ENCODE measurements around the gene RNH1. TPM values are rescaled to one million over a fixed set of nuclear protein-coding genes. Genes with fewer than 3 reads are reported as not detected.
"Not testable (repeated sequence)": the region's sequence is repeated elsewhere in the genome, so short reads cannot be mapped to it uniquely, and the experiment has no call there.

RNH1 gene
- total RNA-seq, 1 experiment from 2014 or later, result 147 TPM

DNA sequence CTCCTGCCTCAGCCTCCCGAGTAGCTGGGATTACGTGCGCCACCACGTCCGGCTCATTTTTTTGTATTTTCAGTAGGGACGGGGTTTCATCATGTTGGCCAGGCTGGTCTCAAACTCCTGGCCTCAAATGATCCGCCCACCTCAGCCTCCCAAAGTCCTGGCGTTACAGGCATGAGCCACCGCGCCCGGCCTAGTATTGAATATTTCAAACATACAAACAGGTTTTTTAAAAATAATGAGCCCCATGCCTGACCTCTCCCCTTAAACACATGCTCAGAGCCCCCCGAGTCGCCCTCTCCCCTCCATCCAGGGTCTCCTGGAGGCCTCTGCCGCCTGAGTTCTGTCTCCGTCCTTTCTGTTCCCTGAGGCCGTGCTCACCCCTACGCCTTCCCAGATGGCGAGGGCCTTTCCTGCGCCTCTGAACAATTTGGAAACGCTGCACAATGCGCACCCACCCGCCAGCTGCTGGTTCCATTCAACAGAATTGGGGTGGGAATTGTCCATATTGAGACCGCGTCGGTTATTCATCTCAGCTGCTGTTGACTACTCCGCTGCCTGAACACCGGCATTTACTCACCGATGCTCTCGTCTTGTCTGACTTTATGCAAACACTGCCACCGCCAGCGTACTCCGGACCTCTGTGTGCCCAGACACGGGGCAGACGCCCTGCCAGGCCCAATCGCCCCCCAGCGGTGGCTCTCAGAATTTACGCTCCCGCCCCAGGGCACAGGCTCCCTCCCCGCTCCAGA lies 13.6 kb upstream of the RNH1 start:
- peak; percentile 48 for DNase-seq (ENCODE audit: low read depth)

GRCh38 chr11:518463-519202 lies 11.6 kb upstream of the RNH1 start:
- DNase-seq (ENCODE audit: low read depth), result peak; percentile 95

DNA sequence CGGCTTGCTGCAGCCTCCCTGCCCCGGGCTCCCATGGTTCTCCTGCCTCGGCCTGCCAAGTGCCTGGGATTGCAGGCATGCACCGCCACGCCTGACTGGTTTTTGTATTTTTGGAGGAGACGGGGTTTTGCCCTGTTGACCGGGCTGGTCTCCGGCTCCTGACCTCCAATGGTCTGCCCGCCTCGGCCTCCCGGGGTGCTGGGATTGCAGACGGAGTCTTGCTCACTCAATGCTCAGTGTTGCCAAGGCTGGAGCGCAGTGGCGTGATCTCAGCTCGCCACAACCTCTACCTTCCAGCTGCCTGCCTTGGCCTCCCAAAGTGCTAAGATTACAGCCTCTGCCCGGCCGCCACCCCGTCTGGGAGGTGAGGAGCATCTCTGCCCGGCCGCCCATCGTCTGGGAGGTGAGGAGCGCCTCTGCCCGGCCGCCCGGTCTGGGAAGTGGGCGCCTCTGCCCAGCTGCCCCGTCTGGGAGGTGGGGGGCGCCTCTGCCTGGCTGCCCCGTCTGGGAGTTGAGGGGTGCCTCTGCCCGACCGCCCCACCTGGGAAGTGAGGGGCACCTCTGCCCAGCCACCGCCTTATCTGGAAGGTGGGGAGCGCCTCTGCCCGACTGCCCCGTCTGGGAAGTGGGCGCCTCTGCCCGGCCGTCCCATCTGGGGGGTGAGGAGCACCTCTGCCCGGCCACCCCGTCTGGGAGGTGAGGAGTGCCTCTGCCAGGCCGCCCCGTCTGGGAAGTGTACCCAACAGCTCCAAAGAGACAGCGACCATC lies 10.1 kb upstream of the RNH1 start:
- DNase-seq (ENCODE audit: low read depth), result not testable (repeated sequence)

GRCh38 chr11:516400-516799 lies 9.4 kb upstream of the RNH1 start:
- DNase-seq (ENCODE audit: low read depth), result no peak

DNA sequence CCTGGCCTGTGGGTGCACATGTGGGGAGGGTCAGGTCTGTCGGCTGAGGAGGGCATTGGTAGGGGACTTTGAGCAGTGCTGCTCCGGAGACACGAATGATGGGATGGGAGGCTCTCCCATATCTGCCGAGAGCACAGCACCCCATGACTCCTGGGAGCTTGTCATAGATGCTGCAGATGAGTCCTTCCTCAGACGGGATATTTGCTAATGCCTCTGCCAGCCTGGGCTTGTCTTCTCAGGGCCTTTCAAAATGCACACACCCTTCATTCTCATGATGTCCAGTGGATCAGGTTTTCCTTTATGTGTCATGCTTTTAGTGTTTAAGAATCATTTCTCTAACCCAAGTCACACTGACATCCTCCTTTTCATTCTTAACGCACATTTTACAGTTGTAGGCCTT lies 8.1 kb upstream of the RNH1 start:
- no peak for DNase-seq (ENCODE audit: low read depth)

DNA sequence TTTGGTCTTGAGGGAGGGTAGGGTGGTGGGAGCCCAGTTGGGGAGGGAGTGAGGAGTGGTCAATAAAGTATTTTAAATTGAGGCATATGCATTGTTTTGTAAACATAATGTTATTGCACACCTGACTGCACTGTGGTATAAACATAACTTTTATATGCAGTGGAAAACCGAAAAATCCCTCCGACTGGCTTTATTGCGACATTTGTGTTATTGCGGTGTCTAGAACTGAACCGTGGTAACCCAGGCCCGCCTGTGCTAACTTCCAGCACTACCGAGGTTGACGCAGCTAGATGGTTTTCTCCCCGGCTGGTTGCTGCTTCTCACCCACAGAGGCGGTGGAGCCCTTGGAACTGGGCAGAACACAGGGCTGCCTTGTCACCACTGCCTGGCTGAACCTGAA lies 7.6 kb upstream of the RNH1 start:
- DNase-seq (ENCODE audit: low read depth), result no peak

- DNase-seq (ENCODE audit: low read depth), result no peak
These were observed 5.9 kb upstream of the RNH1 start for GRCh38 chr11:512761-513595.

- no peak for DNase-seq (ENCODE audit: low read depth)
These were observed 1.9 kb upstream of the RNH1 start for GRCh38 chr11:508956-509355.

GRCh38 chr11:507727-508515 lies 879 bp upstream of the RNH1 start:
- DNase-seq (ENCODE audit: low read depth), result peak; percentile 9

- peak; percentile 94 for DNase-seq (ENCODE audit: low read depth)
These were observed 626 bp downstream of the RNH1 start for GRCh38 chr11:506238-506994.

GRCh38 chr11:504994-505344 lies 2.1 kb downstream of the RNH1 start:
- DNase-seq (ENCODE audit: low read depth), result no peak

DNA sequence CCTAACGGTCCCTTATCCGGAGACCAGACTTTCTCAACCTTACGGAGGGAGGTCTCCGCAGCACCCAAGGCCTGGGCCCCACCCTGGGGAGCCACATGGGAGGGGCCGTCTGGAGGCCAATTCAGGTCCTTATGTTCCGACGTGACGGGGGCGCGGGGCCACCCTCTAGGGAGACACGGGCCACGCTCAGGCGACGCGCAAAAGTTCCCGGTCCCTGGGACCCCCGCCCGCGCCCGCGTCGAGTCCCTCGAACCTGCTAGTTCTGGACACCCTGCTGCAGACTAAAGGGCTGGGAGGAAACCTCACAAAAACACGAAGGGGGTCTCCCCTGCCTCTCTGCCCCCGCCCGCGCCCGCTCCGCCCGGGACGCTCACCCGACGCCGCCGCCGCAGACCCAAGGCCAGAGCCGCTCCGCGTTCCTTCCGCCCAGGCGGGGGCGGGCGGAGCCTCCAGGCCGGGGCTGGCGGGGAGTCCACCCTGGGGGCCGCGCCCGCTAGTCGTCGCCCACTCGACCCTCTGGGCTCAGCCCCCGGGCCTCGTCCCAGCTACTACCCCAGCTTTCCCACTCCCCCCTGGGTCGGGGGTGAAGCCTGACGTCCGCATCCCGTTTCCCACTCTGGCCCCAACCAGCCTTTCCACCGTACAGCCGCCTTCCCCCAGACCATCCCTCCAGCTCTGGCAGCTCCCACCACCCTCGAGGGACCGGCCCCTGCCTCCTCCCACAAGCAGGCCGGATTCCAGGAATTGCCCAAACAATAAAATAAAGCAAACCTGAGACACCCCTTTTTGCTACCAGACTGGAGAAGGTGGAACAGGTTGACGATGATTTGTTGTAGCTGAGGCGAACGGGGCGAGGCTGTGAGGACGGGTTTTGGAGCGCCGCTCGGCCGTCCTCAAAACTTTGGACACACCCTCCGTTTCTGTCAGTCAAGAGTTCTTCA lies 2.7 kb downstream of the RNH1 start:
- DNase-seq (ENCODE audit: low read depth), result no peak

- DNase-seq (ENCODE audit: low read depth), result peak; percentile 6
These were observed 3.7 kb downstream of the RNH1 start for GRCh38 chr11:503179-503981.

GRCh38 chr11:502288-503178 lies 4.5 kb downstream of the RNH1 start:
- DNase-seq (ENCODE audit: low read depth), result no peak

- DNase-seq (ENCODE audit: low read depth), result no peak
These were observed 5.3 kb downstream of the RNH1 start for GRCh38 chr11:501683-502287.

GRCh38 chr11:501001-501682 lies 5.9 kb downstream of the RNH1 start:
- no peak for DNase-seq (ENCODE audit: low read depth)
